Measurements from ENCODE around the gene MRPL22.

- TF ChIP-seq PAX5 (IDR thresholded peaks at IDR 0.05; ENCODE audit: insufficient read depth, low read length, severe bottlenecking), result no peak
- no peak for TF ChIP-seq POLR2AphosphoS5 (IDR thresholded peaks at IDR 0.05; ENCODE audit: low read depth, low read length)
These were observed 76.7 kb downstream of the MRPL22 start for GRCh38 chr5:155017610-155018009.

Measured in GM12891 (cell line).